Rectal smooth muscle tissue (tissue), 1 donor: ENCODE measurements around the gene ARHGAP28.
"Not testable (repeated sequence)": the region's sequence is repeated elsewhere in the genome, so short reads cannot be mapped to it uniquely, and the experiment has no call there.

Source experiments
- H3K27ac ChIP-seq: one replicate; pipeline ENCODE4 v1.7.0; 2013; ENCODE audit warnings: low read depth, low read length, inconsistent platforms
- H3K27me3 ChIP-seq: one replicate; pipeline ENCODE4 v1.7.0; 2013; ENCODE audit warnings: low read length; ENCODE audit not compliant: control insufficient read depth, insufficient read depth
- H3K36me3 ChIP-seq: one replicate; pipeline ENCODE4 v1.7.0; 2013; ENCODE audit warnings: low read length; ENCODE audit not compliant: control insufficient read depth, insufficient read depth
- H3K4me1 ChIP-seq: one replicate; pipeline ENCODE4 v1.7.0; 2013; ENCODE audit warnings: low read length; ENCODE audit not compliant: control insufficient read depth, insufficient read depth
- H3K4me3 ChIP-seq: one replicate; pipeline ENCODE4 v1.7.0; 2013; ENCODE audit warnings: low read length
- H3K9ac ChIP-seq: one replicate; pipeline ENCODE4 v1.7.0; 2013; ENCODE audit warnings: low read length

ARHGAP28 gene

DNA sequence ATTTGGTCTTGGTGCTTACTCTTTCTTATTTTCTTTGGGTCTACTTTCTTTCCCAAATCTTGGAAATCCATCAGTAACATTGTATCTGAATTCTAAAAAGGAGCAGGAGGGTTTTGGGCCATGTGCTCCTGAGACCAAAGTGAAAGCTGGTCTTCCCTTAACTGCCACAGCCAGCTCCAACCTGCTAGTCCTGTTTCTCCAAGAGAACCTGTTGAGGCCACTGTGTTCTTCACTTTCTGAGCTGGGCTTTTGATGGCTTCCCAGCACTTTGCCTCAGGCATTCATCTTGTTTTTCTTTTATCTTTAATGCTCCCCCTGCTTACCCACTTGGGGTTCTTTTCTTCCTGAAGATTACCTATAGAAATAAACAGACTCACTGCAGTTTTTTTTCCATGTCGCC, 53.3 kb downstream of the ARHGAP28 start:
- no peak overlapping the region for H3K27ac ChIP-seq
- H3K4me1 ChIP-seq: peaks cover 3% of the 10 kb centered on the region
- H3K27me3 ChIP-seq: no peaks in the 10 kb centered on the region
- H3K9ac ChIP-seq: no peak overlapping the region
- no peak overlapping the region for H3K4me3 ChIP-seq
- H3K36me3 ChIP-seq: no peaks in the 10 kb centered on the region

DNA sequence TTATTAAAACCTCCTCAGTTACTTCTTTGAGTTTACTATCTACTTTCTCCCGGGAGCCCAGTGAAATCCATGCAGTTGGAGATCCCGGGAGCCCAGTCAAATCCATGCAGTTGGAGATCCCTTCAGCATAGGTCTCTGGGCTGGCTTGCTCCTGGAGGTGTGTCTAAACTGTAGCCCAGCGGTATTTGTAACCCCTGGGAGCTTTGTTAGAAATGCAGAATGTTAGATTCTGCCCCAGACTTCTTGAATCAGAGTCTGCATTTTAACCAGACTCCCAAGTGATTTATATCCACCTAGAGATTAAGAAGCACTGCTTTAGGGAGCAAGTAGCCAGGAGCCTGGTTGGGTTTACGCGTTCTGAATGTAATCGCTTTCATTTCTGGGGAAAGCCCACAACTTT, 54.5 kb downstream of the ARHGAP28 start:
- Histone ChIP-seq H3K9ac (no peak overlapping the region), H3K27me3 (no peaks in the 10 kb centered on the region), H3K4me3 (no peak overlapping the region), H3K4me1 (peaks cover 3% of the 10 kb centered on the region), H3K27ac (no peak overlapping the region), H3K36me3 (no peaks in the 10 kb centered on the region)

DNA sequence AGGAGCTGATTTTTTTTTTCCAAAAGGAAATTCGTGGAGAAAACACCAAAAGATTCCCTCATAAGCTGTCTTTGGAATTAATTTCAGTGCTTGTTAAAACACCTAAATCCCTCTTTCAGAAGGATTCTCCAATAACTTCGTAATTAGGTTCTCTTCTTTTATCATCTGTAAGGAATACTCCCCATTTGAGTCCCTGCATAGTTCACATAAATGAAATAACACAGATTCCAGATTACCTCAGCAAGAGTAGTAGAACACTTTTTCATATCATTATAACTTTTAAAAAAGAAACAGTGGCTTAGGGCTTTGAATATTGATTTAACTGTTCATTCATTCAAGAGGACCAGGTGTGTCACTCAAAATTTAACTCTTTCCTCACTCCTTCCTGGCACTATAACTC, 55.5 kb downstream of the ARHGAP28 start:
- no peak overlapping the region for H3K27ac ChIP-seq
- H3K4me1 ChIP-seq: peaks cover 3% of the 10 kb centered on the region
- H3K36me3 ChIP-seq: no peaks in the 10 kb centered on the region
- H3K27me3 ChIP-seq: no peaks in the 10 kb centered on the region
- H3K4me3 ChIP-seq: no peak overlapping the region
- H3K9ac ChIP-seq: no peak overlapping the region

DNA sequence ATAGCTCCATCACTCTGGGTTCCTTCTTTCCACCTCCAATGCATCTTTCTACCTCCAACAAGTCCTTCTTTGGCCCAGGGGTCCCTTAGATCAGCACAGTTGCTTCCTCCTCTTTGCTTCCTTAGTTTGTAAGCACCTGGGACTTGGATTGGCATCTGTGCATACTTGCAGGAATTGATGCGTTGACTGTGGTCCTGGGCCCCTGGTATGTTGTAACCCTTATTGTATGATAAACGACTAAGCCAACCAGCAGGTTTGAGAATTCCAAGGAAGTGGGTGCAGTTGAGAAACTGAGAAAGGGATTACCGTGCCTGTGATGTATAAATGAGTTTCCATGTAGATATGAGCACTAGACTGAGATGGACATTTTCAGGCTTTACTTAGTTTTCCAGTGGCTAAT, 55.9 kb downstream of the ARHGAP28 start:
- H3K4me1 ChIP-seq: peaks cover 3% of the 10 kb centered on the region

DNA sequence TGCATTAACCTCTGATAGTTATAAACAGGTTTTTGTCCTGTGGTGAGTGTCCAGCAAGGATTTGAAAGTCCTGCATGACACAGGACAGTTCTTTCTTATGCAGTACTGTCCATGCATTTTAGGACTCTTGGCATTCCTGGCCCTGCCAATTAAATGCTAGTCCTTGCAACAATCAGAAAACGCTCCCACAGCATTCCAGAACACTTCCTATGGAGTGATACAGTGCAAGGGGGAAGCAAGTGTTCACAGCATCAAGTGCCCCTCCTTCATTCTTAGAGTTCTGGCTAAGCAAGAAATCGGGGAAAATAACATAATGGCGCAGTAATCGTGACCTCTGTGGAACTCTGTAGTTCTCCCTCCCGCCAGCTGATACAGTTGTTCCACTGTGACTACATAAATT, 62.9 kb downstream of the ARHGAP28 start:
- Histone ChIP-seq H3K27ac (no peak overlapping the region), H3K9ac (no peak overlapping the region), H3K4me1 (no peaks in the 10 kb centered on the region), H3K4me3 (no peak overlapping the region), H3K27me3 (no peaks in the 10 kb centered on the region), H3K36me3 (no peaks in the 10 kb centered on the region)

More for the DNA sequence above, 55.9 kb downstream of the ARHGAP28 start:
- no peak overlapping the region for H3K27ac ChIP-seq
- H3K36me3 ChIP-seq: no peaks in the 10 kb centered on the region
- H3K9ac ChIP-seq: no peak overlapping the region
- H3K4me3 ChIP-seq: no peak overlapping the region
- H3K27me3 ChIP-seq: no peaks in the 10 kb centered on the region

DNA sequence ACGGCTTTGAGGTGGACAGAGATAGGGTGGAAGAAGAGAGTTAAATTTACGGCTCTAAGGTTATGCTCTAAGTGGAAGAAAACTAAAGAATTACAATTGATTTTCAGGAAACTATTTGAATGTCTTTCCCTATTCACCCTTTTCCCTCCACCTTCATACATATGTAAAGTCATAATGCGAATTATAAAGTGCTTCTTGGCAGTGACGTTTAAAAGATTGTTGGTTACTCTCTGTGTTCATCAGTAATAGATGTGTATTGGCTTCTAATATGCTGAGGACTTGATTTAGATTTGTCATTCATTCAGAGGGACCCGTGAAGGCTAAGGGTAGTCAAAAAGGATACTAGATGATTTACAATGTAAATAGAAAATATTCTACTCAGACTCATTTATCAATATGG, 63.9 kb downstream of the ARHGAP28 start:
- H3K4me1 ChIP-seq: no peaks in the 10 kb centered on the region
- H3K27ac ChIP-seq: no peak overlapping the region
- H3K4me3 ChIP-seq: no peak overlapping the region
- no peak overlapping the region for H3K9ac ChIP-seq
- H3K27me3 ChIP-seq: no peaks in the 10 kb centered on the region
- no peaks in the 10 kb centered on the region for H3K36me3 ChIP-seq

DNA sequence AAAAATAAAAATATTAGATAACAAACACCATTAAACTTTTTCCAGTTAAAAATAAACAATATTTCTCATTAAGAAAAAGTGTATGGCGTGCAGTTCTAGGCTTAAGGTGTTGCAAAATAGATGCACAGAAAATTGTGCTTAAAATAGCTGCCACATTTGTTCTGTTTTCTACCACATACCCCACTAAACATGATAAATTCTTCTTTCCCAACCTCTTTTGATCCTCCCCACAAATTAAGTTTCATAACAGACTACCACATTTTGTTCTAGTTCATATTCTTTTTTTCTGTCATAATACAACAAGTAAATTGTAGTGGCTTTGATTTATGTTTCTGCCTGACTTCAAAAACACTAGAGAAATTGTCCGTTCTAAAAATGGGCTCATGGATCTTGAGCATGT, 64.5 kb downstream of the ARHGAP28 start:
- Histone ChIP-seq H3K27me3 (no peaks in the 10 kb centered on the region), H3K4me3 (no peak overlapping the region)

DNA sequence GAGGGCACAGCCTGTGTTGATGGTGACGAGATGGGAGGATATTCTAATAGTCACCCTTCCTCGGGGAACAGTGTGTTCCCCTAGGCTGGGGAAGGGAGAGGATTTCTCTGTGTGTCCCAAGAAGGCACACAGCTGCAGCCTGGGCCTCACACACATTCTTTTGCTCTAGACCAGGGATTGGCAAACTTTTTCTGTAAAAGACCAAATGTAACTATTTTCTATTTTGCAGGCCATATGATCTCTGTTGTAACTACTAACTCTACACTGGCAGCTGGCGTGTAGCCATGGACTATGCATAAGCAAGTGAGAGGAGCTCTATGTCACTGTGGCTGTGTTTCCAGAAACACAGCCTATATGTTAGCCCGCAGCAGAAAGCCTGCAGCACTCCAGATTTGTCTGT, 65.8 kb downstream of the ARHGAP28 start:
- H3K9ac ChIP-seq: no peak overlapping the region
- H3K4me1 ChIP-seq: no peaks in the 10 kb centered on the region
- H3K27me3 ChIP-seq: no peaks in the 10 kb centered on the region
- no peaks in the 10 kb centered on the region for H3K36me3 ChIP-seq
- H3K4me3 ChIP-seq: no peak overlapping the region
- H3K27ac ChIP-seq: peak overlapping the region; percentile 27

More for the DNA sequence above, 64.5 kb downstream of the ARHGAP28 start:
- no peak overlapping the region for H3K9ac ChIP-seq
- no peak overlapping the region for H3K27ac ChIP-seq
- H3K4me1 ChIP-seq: no peaks in the 10 kb centered on the region
- H3K36me3 ChIP-seq: no peaks in the 10 kb centered on the region

DNA sequence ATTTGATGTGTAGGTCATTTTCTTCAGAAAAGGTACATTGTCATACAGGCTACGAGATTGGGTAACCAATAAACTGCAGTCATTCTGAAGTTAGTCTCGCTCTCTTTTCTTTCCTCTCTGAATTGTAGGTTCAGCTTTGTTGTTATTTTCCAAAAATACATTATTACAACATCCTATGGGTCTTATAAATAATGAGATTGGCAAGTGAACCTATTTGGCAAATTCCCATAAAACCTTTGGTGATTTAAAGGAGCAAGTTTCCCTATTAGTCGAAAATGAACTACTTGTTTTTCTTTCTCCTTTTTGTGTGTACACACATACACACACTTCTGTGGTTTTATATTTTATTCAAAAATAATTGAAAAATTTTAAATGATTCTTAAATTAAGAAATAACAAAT, 67.0 kb downstream of the ARHGAP28 start:
- Histone ChIP-seq H3K36me3 (no peaks in the 10 kb centered on the region), H3K27ac (no peak overlapping the region), H3K4me1 (no peaks in the 10 kb centered on the region), H3K9ac (no peak overlapping the region), H3K4me3 (no peak overlapping the region), H3K27me3 (no peaks in the 10 kb centered on the region)

DNA sequence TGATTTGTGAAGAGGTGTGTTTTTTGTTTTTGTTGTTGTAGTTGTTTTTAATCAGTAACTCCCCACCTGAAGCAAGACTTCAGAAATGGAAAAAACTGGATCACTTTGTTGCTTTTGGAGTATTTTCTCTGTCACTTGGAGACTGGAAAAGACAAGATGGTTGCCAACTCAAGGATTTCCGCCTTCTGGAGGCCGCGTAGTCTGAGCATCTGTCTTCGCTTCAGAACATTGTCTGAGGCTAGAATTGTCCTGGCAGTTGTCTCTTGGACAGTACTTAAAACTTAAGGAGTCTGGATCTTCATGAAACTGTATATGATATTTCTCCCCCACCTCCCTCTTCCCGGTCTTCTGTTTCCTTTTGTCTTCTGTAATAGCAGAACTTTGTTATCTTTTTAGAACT, 67.7 kb downstream of the ARHGAP28 start:
- no peaks in the 10 kb centered on the region for H3K4me1 ChIP-seq
- H3K36me3 ChIP-seq: no peaks in the 10 kb centered on the region
- no peaks in the 10 kb centered on the region for H3K27me3 ChIP-seq
- no peak overlapping the region for H3K4me3 ChIP-seq
- no peak overlapping the region for H3K9ac ChIP-seq
- H3K27ac ChIP-seq: no peak overlapping the region

DNA sequence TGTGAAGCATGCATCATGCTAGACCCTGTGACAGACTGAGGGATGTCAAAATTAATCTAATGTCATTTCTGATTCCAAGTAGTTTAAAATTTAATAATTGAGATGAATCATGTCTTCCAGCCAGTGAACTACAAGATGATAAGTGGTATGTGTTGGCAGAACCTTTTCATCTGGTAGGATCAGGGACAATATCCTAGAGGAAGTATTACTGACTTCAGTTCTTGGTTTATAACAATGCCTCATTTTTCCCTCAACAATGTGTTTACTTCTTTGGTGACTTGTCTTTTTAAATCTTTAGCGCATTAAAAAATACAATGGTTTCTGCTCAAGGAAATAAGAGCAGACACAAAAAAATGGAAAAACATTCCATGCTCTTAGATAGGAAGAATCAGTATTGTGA, 69.4 kb downstream of the ARHGAP28 start:
- no peaks in the 10 kb centered on the region for H3K4me1 ChIP-seq
- no peaks in the 10 kb centered on the region for H3K27me3 ChIP-seq
- H3K36me3 ChIP-seq: no peaks in the 10 kb centered on the region
- no peak overlapping the region for H3K27ac ChIP-seq
- no peak overlapping the region for H3K4me3 ChIP-seq
- H3K9ac ChIP-seq: no peak overlapping the region

DNA sequence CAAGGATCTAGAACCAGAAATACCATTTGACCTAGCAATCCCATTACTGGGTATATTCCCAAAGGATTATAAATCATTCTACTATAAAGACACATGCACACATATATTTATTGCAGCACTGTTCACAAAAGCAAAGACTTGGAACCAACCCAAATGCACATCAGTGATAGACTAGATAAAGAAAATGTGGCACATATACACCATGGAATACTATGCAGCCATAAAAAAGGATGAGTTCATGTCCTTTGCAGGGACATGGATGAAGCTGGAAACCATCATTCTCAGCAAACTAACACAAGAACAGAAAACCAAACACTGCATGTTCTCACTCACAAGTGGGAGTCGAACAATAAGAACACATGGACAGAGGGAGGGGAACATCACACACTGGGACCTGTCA, 70.8 kb downstream of the ARHGAP28 start:
- H3K27me3 ChIP-seq, H3K36me3 ChIP-seq, H3K27ac ChIP-seq, H3K4me1 ChIP-seq, H3K9ac ChIP-seq, H3K4me3 ChIP-seq: not testable (repeated sequence)

DNA sequence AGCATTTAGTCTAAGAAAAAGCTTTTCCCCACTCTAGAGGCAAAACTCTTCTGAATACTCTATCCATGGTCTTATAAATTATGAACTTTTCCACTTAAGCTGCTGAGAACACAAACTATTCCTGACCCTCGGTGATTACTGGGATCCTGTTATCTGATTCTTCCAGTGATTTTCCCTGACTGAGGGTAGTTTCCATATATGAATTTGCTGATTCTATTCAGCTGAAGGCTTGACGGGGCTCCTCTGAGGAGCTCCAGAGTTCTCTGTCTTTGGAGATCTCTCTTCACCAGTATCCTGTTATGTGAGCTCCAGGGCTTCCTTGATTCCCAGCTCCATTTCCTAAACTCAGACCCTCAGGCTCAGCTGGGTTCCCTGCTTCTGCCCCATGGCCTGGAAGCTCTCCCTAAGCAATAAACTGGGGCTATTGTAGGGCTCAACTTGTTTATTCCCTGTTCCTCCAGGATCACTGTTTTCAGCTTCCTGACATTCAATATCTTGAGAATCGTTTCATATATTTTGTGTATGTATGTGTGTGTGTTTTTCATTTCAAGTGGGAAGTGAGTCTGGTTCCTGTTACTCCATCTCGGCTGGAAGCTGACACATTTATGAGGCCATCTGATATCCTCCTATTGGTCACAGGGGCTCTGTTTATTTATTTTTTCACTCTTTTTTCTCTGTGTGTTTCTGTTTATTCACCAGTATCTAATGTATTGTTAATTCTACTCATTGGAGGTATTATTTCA, 78.2 kb downstream of the ARHGAP28 start:
- no peaks in the 10 kb centered on the region for H3K27me3 ChIP-seq
- no peak overlapping the region for H3K27ac ChIP-seq
- H3K4me1 ChIP-seq: no peaks in the 10 kb centered on the region
- no peaks in the 10 kb centered on the region for H3K36me3 ChIP-seq
- no peak overlapping the region for H3K9ac ChIP-seq
- H3K4me3 ChIP-seq: no peak overlapping the region
